PC-9 (cell line): ENCODE data around the gene TCP10L.

Experiments
- EZH2 ChIP-seq: fragments of 200-600 bp; sonication (generic); IDR thresholded peaks from 2 replicates; pipeline ENCODE4 v1.8.0; 2017; ENCODE audit warnings: antibody characterized with exemption, low read depth
- TF ChIP-seq, protein P1 (sequence below): fragments of 200-600 bp; sonication (generic); conservative IDR thresholded peaks from 2 replicates; pipeline ENCODE4 v1.6.1; 2017; ENCODE audit warnings: mixed run types, antibody characterized with exemption, mild to moderate bottlenecking, moderate library complexity

DNA sequence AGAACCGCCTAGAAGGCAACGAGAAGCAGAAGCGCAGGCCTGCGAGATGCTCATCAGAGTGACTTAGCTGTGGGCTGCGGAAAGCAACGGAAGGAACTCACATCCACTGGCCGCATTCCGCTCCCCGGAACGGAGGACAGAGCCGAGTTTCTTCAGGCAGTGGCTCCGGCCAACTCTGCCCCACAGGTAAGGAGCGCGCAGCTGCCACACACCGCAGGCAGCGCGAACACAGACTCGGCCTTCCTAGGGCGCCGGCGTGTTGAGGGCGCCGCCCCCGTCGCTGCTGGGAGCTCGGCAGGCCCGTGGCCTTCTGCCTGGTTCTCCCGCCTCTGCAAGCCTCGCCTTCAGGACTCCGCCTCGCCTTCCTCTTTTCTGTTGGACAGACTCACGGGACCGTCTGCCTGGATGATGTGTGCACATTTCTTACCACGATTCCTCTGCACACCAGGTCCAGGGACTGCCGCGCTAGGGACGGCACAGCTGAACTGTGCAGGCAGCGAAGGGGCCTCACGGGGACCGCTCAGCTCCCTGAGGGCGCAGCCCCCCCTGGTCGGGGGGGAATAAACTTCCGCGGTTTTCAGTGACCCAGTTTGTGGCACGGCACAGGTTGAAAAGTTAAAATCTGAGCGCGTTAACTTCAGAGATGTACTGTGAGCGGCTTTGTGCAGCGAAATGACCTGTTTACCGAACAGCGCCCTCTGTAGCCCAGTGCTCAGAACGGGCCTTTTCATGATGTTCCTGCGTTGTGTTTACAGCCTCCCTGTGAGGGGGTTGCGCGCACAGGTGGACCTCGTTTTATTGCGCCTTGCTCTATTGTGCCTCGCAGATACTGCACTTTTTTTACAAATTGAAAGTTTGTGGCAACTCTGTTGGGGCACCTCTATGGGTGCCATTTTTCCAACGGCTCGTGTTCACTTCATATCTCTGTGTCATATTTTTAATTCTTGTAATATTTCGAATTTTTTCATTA, 15.8 kb downstream of the TCP10L start:
- TF ChIP-seq, protein P1, sequence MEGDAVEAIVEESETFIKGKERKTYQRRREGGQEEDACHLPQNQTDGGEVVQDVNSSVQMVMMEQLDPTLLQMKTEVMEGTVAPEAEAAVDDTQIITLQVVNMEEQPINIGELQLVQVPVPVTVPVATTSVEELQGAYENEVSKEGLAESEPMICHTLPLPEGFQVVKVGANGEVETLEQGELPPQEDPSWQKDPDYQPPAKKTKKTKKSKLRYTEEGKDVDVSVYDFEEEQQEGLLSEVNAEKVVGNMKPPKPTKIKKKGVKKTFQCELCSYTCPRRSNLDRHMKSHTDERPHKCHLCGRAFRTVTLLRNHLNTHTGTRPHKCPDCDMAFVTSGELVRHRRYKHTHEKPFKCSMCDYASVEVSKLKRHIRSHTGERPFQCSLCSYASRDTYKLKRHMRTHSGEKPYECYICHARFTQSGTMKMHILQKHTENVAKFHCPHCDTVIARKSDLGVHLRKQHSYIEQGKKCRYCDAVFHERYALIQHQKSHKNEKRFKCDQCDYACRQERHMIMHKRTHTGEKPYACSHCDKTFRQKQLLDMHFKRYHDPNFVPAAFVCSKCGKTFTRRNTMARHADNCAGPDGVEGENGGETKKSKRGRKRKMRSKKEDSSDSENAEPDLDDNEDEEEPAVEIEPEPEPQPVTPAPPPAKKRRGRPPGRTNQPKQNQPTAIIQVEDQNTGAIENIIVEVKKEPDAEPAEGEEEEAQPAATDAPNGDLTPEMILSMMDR = peak; percentile 78
- no peak for TF ChIP-seq EZH2
